HEK293 (cell line): Measurements from ENCODE around the gene MMP25.

Experiments used
- REST ChIP-seq: fragments of 450-650 bp; formaldehyde crosslinking; IDR thresholded peaks from 2 replicates; pipeline ENCODE4 v1.5.1; 2016; ENCODE audit warnings: missing biosample characterization, missing genetic modification characterization
- TF ChIP-seq, protein P1 (sequence below): fragments of 450-650 bp; formaldehyde crosslinking; IDR thresholded peaks from 2 replicates; pipeline ENCODE4 v1.5.1; 2016; ENCODE audit warnings: missing biosample characterization, missing genetic modification characterization

- TF ChIP-seq, protein P1, sequence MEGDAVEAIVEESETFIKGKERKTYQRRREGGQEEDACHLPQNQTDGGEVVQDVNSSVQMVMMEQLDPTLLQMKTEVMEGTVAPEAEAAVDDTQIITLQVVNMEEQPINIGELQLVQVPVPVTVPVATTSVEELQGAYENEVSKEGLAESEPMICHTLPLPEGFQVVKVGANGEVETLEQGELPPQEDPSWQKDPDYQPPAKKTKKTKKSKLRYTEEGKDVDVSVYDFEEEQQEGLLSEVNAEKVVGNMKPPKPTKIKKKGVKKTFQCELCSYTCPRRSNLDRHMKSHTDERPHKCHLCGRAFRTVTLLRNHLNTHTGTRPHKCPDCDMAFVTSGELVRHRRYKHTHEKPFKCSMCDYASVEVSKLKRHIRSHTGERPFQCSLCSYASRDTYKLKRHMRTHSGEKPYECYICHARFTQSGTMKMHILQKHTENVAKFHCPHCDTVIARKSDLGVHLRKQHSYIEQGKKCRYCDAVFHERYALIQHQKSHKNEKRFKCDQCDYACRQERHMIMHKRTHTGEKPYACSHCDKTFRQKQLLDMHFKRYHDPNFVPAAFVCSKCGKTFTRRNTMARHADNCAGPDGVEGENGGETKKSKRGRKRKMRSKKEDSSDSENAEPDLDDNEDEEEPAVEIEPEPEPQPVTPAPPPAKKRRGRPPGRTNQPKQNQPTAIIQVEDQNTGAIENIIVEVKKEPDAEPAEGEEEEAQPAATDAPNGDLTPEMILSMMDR (tag by site-specific recombination): no peak
- TF ChIP-seq REST (tag by site-specific recombination): no peak
Measured at GRCh38 chr16:3099395-3099731, 53.0 kb downstream of the MMP25 start.
